ENCODE measurements around the gene KCP.
A peak's percentile ranks its signal among the peaks of the same experiment; 100 is the strongest.
"Not testable (repeated sequence)": the region's sequence is repeated elsewhere in the genome, so short reads cannot be mapped to it uniquely, and the experiment has no call there.

KCP gene

DNA sequence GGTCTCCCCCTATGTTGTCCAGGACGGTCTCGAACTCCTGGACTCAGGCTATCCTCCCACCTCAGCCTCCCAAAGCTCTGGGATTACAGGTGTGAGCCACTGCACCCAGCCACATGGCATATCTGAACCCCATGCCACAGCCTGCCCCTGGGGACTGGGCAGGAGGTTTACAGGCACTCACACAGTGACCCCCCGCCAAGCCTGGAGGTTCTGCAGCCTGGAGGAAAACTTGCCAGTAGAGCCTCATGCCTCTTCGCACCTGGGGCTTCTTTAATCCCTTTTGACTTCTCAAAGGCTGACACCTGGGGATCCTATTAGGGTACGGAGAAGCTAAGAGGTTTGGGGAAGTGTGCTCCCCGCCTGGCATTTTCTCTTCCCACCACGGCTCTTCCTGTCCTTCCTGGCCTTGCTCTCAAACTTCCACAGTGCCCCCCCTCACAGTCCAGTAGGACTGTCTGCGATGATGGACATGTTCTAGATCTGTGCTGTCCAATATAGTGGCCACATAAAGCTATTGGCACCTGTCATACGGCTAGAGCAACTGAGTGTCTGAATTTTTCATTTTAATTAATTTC is 11.4 kb upstream of the KCP start:
- no peak for DNase-seq (ENCODE audit: low spot score)

DNA sequence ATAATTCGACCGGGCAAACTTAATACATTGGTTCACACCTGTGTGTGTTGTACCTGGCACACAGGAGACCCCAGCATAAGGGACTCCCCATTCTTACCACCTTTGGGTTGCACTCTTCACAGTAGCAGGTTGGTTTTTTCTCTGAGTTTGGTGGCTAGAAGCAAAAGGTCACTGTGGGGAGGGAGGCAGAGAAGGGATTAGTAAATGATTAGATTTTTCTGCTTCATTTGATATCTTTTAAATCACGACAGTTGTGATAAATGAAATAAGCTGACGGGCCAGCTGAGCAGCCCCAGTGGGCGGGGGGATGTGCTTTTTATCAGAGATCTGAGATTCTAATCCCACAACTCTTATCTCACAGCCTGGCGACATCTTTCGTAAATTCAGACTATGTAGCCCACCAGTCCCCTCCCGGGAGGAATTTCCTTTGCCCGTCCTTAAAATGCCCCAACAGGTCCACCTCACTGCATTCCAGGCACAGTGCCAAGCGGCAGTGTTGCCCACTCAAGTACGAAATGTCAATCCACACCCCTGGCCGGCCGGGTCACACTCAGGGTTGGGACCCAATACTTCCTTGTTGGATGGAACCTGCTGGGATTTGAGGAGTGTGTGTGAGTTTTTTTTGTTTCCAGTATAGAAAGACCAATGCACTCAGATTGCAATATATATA is 10.5 kb upstream of the KCP start:
- peak; percentile 37 for DNase-seq (ENCODE audit: low spot score)

DNA sequence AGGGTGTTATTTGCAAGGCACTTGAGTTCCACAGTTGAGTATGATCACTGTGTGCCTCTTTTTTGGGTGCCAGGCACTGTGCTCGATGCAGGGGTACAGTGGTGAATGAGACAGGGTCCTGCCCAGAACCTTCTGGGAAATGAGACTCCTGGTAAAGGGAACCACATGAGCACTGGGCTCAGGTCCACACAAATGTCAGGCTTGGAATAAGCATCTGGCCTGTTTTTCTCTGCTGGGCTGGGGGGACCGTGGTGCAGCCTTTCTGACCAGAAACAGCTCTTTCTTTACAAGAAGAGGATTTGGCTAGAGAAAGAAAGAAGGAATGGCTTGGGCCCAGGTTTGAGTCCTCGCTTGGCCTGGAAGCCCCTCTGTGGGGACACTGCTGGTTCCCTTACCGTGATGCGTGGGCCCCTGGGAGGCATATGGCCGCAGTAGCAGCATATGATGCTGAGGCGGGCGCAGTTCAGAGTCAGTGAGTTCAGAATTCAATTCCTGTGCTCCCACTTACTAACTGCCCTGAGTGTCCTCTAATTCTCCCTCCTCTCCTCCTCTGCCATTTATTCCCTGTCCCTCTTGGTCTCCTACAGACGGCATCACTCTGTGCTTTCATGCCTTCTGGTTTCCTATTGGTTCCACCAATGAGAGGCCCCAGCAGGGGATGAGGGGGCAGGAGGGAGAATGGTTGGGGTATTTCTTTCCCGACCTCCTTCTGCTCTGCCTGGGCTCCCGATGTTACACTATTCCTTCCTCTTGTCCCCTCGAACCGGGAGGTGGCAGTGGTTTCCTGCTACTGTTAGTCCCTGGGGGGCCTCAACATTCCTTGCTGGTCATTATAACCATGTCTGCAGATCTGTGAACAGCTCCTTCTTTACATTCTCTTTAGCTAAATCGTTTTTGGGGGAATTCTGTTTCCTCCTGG is 9.6 kb upstream of the KCP start:
- DNase-seq (ENCODE audit: low spot score) = no peak

DNA sequence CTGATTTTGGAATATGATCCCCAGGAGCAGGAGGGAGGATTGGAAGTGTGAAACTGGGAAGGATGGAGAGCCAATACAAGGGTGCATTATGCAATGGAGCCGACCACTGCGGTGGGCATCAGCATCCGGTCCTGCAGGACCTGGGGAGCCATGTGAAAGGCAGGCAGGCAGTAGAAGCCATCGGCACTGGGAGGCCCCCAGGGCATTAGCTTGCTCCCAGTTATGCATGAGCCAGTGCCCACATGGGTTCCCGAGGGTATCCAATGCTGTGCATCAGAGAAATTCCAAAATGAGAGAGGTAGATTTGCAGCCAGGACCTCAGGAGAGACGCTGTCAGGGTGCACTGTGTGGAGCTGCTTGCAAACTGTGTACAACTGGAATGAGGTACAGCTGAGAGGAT is 8.7 kb upstream of the KCP start:
- no peak for DNase-seq (ENCODE audit: low spot score)

DNA sequence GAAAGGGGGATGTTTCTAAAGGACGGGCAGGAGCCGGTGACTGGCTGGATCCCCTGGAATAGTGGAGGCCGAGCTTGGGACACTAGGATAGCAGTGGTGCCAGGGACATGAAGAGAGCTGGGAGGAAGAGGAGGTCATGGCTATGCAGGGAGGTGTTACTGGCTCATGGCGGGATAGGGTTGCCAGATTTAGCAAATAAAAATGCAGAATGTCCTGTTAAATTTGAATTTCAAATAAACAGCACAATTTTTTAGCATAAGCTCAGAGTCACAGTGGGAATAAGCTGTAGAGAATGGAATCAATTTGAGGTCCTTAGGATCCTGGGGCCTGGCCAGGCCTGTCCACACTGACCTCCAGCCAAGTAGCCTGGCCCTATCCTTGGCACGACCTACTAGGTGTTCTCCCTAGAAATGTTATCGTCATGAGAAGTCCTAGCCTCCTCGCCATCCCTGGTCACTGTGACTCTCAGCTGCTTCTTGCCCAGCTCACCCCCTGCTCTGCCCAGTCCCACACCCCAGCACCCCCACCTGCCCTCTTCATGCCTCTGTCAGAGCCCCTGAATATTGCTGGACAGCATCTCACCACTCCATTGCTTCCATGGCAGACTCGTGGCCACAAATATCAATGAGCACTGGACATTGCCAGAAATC is 7.6 kb upstream of the KCP start:
- no peak for DNase-seq (ENCODE audit: low spot score)

DNA sequence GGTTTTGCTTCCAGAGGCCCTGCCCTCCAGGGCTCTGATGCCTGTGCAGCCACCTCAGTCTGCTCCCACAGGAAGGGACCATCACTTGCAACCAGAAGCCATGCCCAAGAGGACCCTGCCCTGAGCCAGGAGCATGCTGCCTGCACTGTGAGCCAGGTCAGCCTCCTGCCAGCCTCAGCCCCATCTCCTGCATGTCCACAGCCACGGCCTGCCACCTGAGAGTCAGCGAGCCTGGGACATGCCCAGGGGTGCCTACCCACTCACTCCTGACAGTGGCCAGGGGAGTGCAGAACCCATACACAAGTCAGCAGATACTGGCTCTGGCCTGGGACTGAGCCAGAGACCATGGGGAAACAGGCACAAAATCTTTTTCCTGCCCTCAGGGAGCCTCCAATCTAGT is 6.6 kb upstream of the KCP start:
- peak; percentile 35 for DNase-seq (ENCODE audit: low spot score)

DNA sequence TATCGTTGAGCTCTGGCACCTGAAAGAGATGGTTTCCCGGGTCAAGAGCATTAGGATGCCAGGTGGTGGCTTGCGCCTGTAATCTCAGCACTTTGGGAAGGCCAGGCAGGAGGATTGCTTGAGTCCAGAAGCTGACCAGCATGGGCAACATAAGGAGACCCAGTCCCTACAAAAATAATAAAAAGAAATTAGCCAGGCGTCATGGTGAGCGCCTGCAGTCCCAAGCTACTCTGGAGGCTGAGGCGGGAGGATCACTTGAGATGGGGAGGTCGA is 6.1 kb upstream of the KCP start:
- DNase-seq (ENCODE audit: low spot score) = no peak

DNA sequence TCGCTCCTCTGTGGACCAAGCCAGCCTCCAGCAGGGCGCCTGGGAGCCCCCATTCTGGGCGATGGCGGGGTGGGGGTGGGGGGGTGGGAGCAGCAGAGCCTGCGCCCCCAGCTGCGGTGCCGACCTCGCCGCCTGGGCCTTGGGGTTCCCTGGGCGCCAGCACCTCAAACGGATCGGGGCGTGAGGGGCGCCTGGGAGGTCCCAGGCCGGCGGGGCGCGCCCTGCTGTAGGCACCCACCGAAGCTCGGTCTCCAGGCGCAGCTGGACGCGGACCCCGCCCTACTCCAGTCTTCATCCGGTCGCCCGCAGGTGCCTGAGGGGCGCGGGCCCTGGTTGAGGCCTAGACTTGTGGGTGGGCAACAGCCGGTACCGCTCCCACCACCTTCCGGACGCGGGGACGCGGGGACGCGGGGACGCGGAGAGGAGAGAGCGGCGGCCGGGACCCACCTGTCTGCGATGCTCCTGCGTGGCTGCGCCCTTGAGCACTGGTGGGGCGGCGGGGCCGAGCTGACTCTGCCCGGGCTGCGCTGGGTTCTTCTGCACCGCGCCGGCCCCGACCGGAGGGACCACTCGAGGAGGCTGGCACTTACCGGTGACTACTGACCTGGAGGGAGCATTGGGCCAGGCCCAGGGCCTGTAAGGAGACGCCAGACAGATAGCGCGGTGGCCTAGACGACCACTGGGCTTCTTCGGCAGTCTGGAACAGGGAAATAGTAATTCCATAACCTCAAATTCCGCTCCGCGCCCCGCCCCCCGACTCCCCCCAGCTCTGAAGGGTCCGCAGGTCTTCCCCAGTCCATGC is 5.5 kb upstream of the KCP start:
- peak; percentile 45 for DNase-seq (ENCODE audit: low spot score)

DNA sequence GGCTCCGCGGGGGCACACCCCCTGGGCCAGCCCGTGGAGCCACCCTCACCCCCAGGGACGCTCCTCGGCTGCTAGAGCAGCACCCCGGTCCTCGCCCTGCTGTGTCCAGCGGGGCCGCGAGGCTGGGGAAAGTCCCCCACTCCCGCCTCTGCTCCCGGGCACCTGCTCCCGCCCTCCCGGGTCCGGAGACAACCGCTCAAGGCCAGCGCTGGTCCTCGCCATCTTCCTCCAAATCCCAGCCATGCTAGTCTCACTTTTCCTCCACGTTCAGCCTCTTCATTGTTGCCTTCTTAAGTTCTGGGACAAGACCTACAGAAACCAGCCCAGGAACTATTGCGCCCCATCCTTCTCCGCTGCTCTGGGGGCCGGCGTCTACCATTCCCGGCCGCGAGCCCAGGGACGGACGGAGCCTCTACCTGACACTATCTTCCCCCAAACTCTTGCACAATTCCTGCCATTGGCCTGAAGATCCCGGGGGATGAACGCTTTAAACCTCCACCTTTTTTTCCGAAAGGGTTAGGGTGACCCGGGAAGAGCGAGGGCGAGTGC is 4.8 kb upstream of the KCP start:
- DNase-seq (ENCODE audit: low spot score) = peak; percentile 46

DNA sequence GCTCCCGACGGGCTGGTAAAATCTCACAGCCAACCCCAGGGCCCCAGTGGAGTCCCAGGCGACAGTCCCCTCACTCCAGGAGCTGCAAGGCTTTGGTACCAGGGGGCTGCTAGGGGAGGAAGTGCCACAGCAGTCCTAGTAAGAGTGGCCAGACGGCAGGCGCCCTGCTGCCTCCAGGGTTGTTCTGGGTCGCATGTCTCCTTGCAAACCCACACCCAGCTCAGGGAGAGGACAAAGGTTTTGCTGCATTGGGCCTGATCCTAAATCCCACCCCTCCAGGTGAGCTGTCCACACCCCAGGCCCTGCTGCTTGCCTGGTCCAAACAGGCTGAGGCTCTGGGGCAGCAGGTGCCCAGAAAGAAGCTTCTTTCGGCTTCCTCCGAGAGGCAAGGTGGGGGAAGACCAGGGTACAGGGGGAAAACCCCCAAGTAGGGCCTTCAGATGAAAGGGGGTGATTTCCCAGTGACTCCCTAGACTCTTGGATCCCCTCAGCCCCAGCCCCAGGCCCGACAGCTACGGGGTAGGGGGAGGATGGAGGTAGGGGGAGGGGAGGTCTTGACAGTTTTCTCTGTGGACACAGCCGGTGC is 4.2 kb upstream of the KCP start:
- DNase-seq (ENCODE audit: low spot score) = peak; percentile 49

DNA sequence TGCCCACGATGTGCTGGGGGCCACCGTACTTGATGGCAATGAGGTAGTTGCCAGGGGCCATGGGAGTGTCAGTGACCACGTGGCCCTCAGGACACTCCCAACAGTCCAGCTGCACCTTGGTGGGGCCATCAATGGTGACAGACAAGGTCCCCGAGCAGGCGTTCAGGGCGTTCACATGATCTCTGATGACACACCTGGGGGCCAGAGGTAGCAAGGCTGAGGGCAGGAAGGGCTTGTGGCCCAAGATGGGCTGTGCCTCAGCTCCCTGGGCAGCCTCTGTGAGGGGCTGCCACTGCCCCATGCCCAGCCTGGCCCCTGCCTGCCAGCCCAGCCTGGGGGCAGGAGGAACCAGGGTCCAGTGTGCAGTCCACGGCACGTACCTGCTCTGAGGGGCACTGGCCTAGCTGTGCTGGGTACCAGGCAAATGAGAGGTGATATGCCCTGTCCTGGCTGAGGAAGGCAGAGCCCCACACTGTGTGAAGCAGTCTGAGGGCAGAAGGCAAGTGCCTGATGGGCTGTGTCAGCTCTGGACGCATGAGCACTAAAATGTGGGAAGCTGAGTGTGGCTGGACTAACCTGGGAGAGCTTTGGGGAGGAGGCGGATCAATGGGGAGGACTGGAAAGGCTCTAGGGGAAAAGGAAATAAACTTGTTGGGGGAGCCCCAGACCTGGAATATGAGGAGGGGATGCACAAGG is 3.5 kb upstream of the KCP start:
- peak; percentile 41 for DNase-seq (ENCODE audit: low spot score)

DNA sequence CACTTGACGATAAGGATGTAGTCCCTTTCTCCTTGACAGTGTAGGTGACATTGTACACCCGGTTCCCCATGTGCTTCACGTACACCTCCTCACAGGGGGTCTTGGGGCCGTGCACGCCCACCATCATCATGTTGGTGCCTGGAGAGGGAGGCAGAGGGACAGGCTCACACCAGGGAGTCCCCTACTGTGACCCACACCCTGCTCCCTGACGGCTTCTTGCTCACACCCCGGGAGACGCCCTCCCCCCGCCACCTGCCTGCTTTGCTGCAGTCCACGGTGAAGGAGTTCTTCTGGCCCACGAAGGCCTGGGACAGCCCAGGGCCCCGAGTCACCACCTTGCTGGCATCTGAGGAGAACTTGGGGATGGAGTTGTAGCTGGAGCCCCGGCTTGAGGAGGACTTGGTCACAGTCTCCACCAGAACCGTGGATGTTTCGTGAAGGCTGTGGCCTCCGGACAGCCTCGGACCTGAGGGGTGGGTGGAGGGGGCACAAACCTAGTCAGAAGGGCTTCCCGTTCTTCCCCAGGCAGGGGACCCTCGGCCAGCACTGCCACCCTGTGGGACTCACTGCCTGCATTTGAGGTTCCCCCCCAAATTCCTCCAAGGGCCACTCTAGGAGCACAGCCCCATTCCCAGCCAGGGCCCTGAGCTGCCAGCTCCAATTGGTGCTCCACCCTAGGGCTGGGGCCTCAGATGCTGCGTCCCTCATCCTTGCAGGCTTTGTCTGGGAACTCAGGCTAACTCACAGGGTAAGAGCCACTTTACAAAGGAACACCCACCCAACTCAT is 2.4 kb upstream of the KCP start:
- DNase-seq (ENCODE audit: low spot score) = not testable (repeated sequence)

DNA sequence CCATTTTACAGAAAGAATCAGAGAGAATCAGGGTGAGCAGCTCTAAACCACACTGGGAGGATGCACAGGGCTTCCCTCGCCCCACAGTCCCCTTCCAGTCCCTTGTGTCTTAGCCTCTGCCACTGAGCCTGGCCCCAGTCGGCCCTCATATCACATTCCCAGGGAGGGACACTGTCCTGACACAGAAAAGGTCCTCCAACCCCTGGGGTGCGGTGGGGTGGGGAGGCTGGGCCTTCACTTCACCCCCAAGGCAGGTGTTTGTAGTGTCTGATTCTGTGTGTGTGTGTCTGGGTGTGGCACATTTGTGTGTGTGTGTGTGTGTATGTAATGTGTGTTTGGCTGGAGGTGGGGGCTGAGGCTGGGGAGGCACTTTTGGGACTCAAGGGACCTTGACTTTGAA is 1.8 kb upstream of the KCP start:
- peak; percentile 40 for DNase-seq (ENCODE audit: low spot score)

DNA sequence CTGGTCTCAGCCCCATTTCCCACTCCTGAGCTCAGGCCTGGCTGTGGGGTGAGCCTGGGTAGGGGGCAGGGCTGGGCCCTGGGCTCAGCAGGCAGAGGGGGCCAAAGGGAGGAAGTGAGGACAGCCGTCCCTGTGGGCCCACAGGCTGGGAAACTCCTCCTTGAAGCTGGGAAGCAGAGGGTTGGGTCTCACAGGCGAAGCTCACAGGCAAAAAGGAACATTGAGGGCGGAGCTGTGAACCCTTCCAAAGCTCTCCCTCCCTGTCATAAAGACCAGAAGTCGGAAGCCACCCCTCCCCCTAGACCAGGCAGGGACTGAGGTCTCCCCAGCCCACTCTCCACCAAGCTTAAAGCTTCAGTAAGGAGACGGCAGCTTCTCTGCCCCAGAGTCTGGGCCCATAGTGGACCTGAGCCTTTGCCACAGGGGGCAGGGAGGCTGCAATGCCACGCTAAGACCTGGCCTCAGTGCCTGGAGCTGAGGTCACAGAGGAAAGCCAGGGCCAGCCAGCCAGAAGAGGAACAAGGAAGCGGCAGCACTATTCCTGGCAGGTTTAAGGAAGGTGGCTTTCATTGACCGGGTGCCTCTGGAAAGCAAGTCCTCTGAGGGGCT is 1.0 kb upstream of the KCP start:
- DNase-seq (ENCODE audit: low spot score) = peak; percentile 63

DNA sequence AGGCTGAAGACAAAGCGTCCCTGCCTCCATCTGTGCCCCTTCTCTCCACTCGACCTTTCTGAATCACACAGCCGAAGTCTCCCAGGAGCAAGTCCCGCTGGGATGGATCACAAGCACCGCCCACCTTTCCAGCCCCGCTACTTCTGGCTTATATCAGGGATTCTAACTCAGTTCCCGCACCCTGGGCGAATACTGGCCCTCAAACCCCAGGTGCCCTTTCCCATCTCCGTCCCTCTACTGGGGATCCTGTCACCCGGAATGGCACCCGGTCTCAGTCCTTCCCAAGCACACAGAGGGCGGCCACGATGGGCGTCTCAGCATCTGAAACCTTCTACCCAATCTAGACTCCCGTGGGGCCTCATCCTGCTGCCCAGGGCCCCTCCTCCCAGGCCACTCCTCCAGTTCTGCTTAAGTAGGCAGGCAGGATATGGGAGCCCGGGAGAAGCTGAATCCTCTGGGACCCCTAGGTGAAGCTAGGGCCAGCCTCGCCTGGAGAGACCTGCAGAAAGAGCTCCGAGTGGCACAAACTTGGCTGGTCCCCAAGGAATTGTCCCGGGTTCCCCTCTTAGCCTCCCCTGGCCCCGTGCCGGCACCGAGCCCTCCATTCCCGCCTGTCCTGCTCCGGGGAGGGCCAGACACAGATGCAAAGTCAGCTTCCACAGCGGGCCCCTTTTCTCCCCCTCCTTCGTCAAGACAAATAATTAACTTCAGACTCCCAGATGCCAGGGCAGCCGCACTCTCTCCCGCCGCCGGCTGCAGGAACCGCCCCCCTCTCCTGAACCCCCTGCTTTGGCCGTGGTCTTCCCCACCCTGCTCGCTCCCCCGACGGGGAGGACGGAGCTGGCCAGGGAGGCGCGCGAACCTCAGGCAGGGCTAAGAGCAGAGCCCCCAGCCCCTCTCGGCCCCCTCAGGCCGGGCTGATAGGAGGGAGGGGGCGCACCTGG is 612 bp downstream of the KCP start:
- peak; percentile 74 for DNase-seq (ENCODE audit: low spot score)

DNA sequence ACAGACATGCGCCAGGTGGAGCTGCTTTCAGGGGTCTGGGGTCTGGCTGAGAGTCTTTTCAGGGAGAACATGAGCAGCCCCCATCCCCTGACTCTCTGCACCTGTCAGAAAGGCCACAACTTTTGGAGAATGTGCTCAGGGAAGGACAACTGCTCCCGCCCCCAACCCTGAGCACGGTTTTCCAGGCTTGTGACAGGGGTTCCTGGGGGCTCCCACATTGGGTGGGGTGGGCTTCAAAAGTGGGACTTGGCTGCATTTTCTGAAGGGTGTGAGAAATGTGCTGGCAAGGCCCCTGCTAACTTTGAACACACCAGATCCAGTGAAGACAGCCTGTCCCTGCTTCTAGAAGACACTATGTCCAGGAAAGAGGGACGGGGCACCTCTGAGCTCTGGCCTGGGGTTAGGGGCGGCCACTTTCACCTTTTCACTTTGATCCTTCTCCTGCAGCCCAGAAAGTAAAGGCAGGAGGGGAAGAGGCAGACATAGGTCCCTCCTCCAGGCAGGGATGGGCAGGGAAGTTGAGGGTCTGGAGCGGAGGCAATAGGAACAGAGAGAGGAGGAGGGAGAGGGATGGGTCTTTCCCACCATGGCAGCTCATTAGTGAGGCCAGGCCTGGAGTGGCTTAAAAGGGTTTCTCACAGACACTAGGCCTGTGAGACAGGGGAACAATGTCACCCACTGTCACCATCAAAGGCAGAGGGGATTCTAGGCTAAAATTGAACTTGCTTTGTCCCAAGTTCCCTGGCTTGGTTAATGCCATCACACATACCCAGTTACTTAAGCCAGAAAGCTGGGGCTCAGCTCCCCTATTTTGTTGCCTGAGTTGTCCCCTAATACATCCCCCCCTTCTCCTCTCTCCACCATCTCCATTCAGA is 1.5 kb downstream of the KCP start:
- DNase-seq (ENCODE audit: low spot score) = peak; percentile 43

All from ecto neural progenitor cell (in vitro differentiated cells).